Activated T-helper 9 cell treated with anti-CD3 and anti-CD28 coated beads, Interleukin-2, amount 50 U/mL, for 16 hours (primary cell): ENCODE data around the gene CEP95.

Experiments used
- DNase-seq: peaks from one replicate; pipeline ENCODE4 v3.0.0-alpha.2; 2020; ENCODE audit warnings: low read depth

CEP95 gene

GRCh38 chr17:64515829-64516228 lies 9.1 kb downstream of the CEP95 start:
- no peak for DNase-seq

DNA sequence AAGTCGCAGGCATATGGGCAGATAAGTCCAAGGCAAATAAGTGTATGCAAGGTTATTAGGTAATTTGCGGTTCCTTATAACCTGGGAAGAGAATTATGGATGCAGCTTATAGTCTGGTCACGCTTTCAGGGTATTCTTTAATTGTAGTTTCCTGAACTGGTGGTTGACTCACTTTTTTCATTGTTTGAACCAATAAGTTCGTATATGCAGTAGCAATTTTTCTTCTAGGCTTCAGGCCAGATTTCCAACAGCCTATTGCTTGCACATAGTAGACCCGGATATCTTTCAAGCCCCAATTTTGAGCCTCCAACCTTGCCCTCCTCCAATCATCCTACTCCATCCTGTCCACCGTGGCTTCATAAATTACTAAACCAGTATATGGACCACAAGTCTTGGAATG lies 12.8 kb downstream of the CEP95 start:
- no peak for DNase-seq

GRCh38 chr17:64520359-64520758 lies 13.6 kb downstream of the CEP95 start:
- DNase-seq, result no peak

DNA sequence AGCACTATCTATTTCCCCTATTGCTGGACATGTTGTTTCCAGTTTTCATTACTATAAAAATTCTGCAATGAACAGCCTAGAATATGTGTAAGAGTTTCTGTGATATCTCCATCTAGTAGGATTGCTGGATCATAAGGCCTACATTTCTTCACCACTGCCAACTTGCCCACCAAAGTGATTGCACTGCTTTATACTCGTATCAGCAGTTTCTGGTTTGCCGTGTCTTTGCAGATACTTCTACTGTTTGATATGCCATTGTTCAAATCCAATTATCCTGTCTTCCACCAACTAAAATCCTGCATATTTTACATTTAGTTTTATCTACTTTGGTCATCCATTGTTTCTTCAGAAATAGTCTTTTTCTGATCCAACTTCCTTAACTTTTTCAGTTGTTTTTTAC lies 21.1 kb downstream of the CEP95 start:
- no peak for DNase-seq

DNA sequence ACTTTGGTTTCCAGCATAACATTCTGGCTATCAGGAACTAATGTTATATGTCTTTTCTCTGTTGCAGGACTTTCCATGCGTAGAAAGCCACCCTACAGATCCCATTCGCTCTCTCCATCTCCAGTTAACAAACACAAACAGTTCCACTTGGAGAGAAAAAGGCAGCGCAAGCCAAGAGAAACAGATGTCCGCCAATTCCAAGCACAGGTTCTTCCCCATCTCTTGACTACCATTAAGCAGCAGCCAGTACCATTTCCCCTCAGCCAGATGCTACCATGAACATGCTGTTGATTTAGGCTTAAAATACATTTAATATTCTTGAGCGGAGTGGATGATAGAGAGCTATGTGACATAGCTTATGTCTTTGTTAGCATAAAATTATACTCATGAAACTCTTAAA lies 22.4 kb downstream of the CEP95 start:
- DNase-seq, result no peak

DNA sequence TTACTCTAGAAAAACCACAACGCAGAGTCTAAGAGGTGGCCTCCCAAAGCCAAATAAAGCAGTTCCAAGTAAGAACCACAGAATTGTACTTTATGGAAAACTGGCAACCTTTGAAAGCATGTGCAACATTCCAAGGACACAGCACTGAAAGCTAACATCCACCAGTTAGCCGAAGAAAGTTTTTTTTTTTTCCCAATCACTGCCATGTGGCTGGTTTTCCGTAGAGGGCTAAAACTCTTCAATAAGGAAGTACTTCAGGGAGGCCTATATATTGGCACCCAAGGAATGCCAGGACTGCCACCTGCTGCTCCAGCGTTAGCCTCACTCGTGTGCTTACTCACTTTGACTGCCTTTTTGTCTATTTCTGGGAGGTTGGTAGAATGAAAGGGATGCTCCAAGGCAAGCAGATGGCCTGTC lies 25.2 kb downstream of the CEP95 start:
- DNase-seq, result no peak

DNA sequence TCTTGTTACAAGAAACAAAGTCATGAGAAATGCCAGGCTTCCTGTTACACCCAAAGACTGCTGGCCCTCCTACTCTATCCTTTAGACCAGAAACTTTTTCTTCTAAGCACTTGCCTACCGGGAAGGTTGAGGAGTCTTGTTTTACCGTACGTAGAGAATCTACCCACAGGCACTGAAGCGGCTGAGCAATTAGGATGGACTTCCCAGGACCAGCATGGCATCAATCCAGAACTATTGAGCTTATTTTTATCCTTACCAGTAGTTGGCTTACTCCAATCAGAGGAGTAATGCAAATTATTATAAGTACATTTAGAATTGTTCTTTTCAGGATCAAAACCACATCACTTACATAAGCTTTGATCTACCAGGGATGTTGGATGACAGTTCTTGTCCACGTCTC lies 25.6 kb downstream of the CEP95 start:
- no peak for DNase-seq

GRCh38 chr17:64533784-64534183 lies 27.0 kb downstream of the CEP95 start:
- no peak for DNase-seq

- no peak for DNase-seq
These were observed 27.4 kb downstream of the CEP95 start for GRCh38 chr17:64534187-64534586.

DNA sequence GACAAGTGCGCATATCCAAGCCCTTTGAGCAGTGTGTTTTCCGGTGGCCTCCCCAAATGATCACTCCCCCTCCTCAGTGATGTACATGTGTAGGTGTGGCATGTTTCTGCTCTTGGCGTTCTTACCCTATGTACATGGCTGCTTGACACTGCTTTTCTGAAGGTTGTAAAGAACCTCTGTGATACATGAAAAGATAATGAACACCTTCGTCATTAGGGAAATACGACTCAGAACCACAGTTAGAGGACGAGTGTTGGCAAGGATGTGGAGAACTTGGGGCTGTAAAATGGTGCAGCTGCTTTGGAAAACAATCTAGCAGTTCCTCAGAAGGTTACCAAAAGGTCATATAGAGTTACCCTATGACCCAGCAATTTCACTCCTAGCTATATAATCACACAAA lies 28.6 kb downstream of the CEP95 start:
- no peak for DNase-seq

DNA sequence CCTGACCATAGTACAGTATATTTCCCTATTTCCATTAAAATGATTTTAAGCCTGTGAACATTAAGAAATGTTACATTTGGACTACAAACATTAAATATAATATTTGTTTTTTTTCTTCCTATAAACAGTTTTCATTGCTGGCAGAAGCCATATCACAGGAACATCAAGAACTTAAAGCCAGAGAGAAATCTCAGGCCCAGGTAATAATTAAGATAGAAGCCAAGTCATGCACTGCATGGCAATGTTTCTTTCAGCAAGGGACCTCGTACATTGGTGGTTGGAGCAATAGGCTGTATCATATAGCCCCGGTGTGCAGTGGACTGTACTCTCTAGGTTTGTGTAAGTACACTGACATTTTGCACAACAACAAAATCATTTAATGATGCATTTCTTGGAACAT lies 30.1 kb downstream of the CEP95 start:
- DNase-seq, result no peak

- no peak for DNase-seq
These were observed 30.7 kb downstream of the CEP95 start for GRCh38 chr17:64537488-64537887.

DNA sequence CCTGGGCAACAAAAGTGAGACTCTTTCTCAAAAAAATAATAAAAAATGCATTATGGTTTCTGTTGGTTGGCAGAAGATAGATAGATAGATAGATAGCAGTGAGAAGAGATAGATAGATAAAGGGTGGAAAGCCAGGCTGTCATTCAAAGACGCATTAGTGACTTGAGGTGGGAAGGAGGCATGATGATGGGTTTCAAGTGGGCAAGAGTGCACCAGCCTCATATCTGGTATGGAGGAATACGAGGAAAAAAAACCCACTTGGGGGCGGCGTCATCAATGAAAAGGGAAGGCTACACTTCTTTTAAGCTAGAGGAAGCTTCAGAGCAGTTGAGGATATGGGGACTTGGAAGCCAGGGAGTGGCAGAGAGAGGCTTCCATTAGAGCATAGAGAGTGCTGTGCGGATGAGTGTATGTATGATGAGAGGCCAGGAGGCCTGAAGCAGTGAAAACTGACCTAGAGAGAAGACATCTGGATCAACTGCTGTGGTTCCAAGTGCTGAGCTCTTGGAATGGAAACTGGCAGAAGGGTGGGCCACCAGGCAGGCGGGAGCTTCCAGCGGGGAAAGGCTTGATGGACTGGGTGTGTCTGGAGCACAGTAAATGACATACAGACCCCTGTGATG lies 31.8 kb downstream of the CEP95 start:
- no peak for DNase-seq

GRCh38 chr17:64540118-64540776 lies 33.5 kb downstream of the CEP95 start:
- no peak for DNase-seq

DNA sequence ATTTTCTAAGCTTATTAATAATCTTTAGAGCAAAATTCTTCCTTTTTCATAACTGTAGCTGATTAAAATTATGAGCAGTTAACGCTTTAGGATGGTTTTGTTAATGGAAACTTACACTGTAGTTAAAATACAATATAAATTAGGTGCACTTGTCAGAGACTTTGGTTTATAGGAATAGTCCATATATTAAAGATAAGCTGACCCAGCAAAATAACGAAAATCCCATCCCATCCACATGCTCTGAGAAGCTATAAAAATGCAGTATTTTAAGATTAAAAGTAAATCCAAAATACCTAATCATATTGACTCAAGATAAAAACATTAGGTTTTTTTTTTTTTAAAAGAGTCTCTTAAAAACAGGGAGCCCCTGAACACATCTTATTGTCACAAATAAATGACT lies 38.0 kb downstream of the CEP95 start:
- DNase-seq, result no peak

DNA sequence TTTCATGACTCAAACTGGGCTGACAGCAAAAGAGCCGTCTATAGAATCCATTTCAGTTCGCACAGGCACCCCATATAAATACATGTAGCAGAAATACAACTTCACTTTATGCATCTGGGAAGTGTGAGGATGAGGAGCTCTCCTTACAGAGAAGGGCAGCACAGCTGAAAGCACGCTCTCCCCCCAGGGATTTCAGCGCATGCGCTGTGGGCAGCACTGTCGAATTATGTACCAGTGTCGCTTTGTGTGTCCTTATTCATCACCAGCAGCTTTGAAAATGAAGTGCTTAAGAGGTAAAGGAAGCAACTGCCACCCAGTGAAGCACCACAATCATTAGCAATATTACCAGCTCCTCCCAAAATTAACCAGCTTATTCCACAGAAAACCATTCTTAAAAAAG lies 39.9 kb downstream of the CEP95 start:
- no peak for DNase-seq

- no peak for DNase-seq
These were observed 40.5 kb downstream of the CEP95 start for GRCh38 chr17:64547319-64547718.

DNA sequence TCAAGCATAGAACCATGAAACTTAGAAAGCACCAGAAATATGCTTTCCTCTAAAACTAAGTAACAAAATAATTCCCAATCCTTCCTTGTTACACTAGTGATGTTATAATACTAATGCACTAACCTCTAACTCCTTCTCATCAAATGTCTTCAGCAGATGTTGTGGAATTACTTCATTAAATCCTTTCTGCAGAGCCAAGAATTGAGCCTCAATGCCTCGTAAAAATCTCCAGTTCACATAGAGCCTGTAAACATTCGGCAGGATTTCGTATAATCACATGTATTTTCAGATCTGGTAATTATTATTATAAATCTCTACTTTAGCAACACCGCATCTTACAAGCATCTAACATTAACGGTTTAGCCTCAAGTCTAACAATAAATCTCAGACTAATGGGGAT lies 44.7 kb downstream of the CEP95 start:
- DNase-seq, result no peak

- no peak for DNase-seq
These were observed 47.4 kb downstream of the CEP95 start for GRCh38 chr17:64554028-64554637.

GRCh38 chr17:64555281-64555680 lies 48.5 kb downstream of the CEP95 start:
- DNase-seq, result no peak

DNA sequence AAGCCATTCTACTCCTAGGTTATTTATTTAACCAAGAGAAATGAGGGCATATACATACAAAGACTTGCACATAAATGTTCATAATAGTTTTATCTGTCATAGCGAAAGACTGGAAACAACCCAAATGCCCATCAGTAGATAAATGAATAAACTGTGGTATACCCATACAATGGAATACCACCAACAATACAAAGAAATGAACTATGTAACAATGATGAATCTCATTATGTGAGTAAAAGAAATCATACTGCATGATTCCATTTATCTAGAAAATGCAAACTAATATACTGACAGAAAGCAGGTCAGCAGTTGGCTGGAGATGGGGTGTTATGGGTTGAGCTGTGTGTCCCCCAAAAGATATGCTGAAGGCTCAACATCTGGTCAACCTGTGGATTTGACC lies 57.3 kb downstream of the CEP95 start:
- DNase-seq, result no peak

DNA sequence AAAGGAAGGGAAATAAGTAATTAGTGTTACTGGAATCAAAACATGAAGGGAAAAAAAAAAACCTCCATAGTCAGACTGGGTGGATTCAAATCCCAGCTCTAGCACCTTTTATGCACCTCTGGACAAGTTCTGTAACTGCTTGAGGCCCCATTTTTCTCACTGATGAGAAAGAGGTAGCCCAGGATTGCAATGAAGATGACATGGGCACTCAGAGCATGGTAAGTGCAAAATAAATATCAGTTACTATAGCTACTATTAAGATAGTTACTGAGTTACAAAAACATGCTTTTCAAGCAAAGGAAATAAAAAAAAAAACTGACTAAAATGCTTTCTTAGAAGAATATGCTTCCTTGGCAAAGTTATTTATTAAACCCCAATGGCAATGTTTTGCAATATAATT lies 58.8 kb downstream of the CEP95 start:
- no peak for DNase-seq

DNA sequence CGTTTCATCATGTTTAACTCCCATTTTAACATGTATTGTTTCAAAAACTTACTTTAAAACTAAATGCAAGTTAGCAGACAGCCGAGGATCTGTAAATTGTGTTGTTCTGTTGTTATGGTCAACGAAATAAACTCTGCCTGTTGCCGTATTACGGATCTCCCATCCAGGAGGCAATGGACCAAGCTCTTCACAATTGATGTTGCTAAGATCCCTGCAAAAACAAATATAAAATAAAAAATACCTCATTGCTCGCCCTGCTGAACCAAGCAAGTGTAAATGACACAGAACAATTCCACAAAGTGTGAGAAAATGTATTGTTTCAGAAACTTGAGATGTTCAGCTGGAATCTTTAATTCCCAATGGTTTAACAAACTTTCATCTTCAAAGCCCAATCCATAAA lies 65.0 kb downstream of the CEP95 start:
- DNase-seq, result no peak

- no peak for DNase-seq
These were observed 65.9 kb downstream of the CEP95 start for GRCh38 chr17:64572682-64573154.
